ENCODE results near the gene SRPK2. TPM values are rescaled to one million over a fixed set of nuclear protein-coding genes. Genes with fewer than 3 reads are reported as not detected.
A peak's percentile ranks its signal among the peaks of the same experiment; 100 is the strongest.

The SRPK2 gene
- total RNA-seq, 1 experiment from 2014 or later, result 54.4 TPM

DNA sequence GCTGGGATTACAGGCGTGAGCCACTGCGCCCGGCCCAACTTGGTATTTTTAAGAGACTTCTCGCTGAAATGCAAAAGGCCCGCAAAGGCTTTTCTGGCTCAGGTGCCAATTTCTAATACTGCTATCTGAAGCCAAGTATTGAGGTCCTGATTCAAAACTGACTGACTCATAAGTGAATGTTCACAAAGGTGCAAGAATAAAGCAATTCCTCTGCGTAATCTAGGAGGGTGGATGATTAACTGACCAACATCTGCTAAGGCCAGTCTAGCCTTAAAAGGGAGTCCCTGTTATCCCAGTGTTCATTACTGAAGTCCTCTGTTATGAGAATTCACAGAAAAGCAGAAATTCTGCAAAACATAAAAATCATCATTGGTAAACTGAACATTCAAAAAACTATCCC lies 111.4 kb downstream of the SRPK2 start:
- no TSS peak for BruUV-seq (replicated peaks)
- Mint-ChIP-seq H3K4me3 (ENCODE audit: unreplicated experiment) (no peak overlapping the region), H3K9me3 (ENCODE audit: unreplicated experiment) (no peaks in the 10 kb centered on the region), H3K27me3 (ENCODE audit: insufficient read depth, unreplicated experiment) (no peaks in the 10 kb centered on the region), H3K4me1 (ENCODE audit: insufficient read depth, unreplicated experiment) (peaks cover 13% of the 10 kb centered on the region), H3K36me3 (ENCODE audit: insufficient read depth, unreplicated experiment) (peaks cover 4% of the 10 kb centered on the region), H3K27ac (ENCODE audit: low read depth, unreplicated experiment) (peak overlapping the region; percentile 83)
- peak; percentile 79 for DNase-seq (ENCODE audit: unreplicated experiment)
- TF ChIP-seq, protein P1, sequence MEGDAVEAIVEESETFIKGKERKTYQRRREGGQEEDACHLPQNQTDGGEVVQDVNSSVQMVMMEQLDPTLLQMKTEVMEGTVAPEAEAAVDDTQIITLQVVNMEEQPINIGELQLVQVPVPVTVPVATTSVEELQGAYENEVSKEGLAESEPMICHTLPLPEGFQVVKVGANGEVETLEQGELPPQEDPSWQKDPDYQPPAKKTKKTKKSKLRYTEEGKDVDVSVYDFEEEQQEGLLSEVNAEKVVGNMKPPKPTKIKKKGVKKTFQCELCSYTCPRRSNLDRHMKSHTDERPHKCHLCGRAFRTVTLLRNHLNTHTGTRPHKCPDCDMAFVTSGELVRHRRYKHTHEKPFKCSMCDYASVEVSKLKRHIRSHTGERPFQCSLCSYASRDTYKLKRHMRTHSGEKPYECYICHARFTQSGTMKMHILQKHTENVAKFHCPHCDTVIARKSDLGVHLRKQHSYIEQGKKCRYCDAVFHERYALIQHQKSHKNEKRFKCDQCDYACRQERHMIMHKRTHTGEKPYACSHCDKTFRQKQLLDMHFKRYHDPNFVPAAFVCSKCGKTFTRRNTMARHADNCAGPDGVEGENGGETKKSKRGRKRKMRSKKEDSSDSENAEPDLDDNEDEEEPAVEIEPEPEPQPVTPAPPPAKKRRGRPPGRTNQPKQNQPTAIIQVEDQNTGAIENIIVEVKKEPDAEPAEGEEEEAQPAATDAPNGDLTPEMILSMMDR (IDR thresholded peaks at IDR 0.05; ENCODE audit: unreplicated experiment), result no peak
- intact Hi-C loops (cut with micrococcal nuclease), result no loop called here
- CTCF ChIA-PET, result no interaction called here
- POLR2A ChIA-PET, result interaction anchor here (1.4 kb wide), 1 partner anchor 9 kb away, joined by 7 read pairs; no protein-coding TSS in a partner anchor

DNA sequence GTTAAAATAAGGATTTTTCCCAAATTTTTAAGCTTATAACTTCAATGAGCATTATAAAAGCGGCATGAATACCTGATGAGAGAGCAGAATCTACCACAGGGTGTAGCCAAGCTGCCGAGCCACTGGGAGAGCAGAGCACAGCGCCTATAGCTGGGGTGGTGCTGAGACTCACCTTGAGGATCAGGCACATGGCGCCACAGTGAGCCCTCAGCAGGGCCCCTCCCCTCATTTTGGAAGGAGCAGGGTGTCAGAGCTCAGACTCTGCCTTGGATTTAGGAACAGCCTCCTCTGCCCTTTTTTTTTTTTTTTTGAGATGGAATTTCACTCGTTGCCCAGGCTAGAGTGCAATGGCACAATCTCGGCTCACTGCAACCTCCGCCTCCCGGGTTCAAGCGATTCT lies 118.6 kb downstream of the SRPK2 start:
- peaks cover 14% of the 10 kb centered on the region for H3K4me1 Mint-ChIP-seq (ENCODE audit: insufficient read depth, unreplicated experiment)
- CTCF ChIA-PET, result interaction anchor here (0.6 to 0.8 kb wide), 3 partner anchors 96 to 210 kb away, joined by 3 read pairs; no protein-coding TSS in a partner anchor
- POLR2A ChIA-PET, result interaction anchor here (0.7 to 4.8 kb wide), 14 partner anchors 9 to 151 kb away, joined by 3 to 45 read pairs (median 4); no protein-coding TSS in a partner anchor

DNA sequence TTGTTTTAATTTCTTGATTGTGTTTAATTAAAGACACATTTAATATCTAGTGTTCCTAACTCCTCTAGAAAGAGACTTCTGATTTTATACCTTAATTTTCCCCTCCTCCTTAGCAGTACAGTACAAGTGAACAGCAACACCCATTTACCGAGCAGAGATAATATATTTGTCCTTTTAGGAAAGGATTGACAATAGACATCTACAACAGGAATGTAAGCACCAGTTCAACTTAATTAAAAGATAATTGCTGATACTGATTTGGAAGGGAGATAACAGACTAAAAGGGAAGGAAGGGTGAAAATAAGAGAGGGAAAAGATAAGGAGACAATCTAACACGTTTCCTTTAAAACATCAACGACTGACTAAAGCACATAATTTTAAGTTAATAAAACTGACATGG lies 119.3 kb downstream of the SRPK2 start:
- H3K4me3 Mint-ChIP-seq (ENCODE audit: unreplicated experiment), result peak overlapping the region; percentile 85
- no peaks in the 10 kb centered on the region for H3K9me3 Mint-ChIP-seq (ENCODE audit: unreplicated experiment)
- H3K27me3 Mint-ChIP-seq (ENCODE audit: insufficient read depth, unreplicated experiment), result no peaks in the 10 kb centered on the region
- intact Hi-C loops (cut with micrococcal nuclease), result loop anchor here (5.0 kb wide), 2 partner anchors 42 to 117 kb away; no protein-coding TSS in a partner anchor
- CTCF ChIA-PET, result interaction anchor here (1.0 kb wide), 1 partner anchor 35 kb away, joined by 3 read pairs; no protein-coding TSS in a partner anchor
- POLR2A ChIA-PET, result interaction anchor here (0.7 to 4.8 kb wide), 25 partner anchors 8 to 256 kb away, joined by 3 to 45 read pairs (median 4); partner anchors contain the start of gene KMT2E
- TSS peak; percentile 66 for BruUV-seq (replicated peaks)
- H3K27ac Mint-ChIP-seq (ENCODE audit: low read depth, unreplicated experiment), result peak overlapping the region; percentile 98
- TF ChIP-seq, protein P1 (IDR thresholded peaks at IDR 0.05; ENCODE audit: unreplicated experiment), result no peak
- H3K4me1 Mint-ChIP-seq (ENCODE audit: insufficient read depth, unreplicated experiment), result peaks cover 21% of the 10 kb centered on the region
- no peaks in the 10 kb centered on the region for H3K36me3 Mint-ChIP-seq (ENCODE audit: insufficient read depth, unreplicated experiment)
- no peak for DNase-seq (ENCODE audit: unreplicated experiment)

More for the DNA sequence above, 118.6 kb downstream of the SRPK2 start:
- Mint-ChIP-seq H3K27me3 (ENCODE audit: insufficient read depth, unreplicated experiment) (no peaks in the 10 kb centered on the region), H3K9me3 (ENCODE audit: unreplicated experiment) (no peaks in the 10 kb centered on the region), H3K27ac (ENCODE audit: low read depth, unreplicated experiment) (peak overlapping the region; percentile 98), H3K36me3 (ENCODE audit: insufficient read depth, unreplicated experiment) (no peaks in the 10 kb centered on the region), H3K4me3 (ENCODE audit: unreplicated experiment) (peak overlapping the region; percentile 25)
- TF ChIP-seq, protein P1 (IDR thresholded peaks at IDR 0.05; ENCODE audit: unreplicated experiment), result no peak
- no TSS peak for BruUV-seq (replicated peaks)
- intact Hi-C loops (cut with micrococcal nuclease), result no loop called here
- no peak for DNase-seq (ENCODE audit: unreplicated experiment)

DNA sequence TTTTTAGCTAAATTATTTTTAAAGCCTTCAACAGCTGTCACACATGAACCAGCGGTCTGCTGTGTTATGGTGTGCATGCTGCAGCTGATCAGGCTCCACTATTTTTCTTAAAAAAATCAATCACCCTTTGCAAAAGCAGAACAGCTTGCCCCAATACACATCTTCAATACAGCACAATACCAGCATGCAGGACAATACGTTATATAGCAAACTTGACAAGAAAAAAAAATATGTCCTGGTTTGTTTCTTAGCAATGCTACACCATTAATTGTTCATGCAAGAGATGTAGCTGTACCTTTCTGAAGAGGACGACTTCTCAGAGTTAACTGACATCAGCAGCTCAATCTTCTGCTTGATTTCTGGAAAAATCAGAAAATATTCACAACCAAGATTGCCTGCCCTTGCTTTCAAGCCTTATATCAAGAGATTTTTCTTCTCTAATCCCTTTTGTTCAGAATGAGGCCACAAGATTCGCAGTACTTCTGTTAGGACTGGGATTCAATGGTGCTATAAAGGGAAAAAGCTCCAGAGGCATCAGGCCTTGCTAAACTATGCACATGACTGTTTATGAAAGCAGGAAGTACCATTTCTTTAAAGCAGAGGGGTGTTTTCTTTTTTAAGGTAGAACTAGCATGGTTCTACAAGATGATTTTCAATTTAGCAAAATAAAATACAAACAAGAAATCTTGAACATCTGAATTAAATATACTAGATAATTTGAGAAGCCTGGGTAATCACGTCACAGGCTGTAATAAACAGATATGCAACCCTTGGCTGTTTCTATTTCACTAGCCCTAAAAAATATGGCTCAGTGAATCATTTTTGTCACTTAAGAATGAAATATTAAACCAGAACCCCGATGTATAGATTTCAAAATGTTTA lies 120.0 kb downstream of the SRPK2 start:
- peaks cover 26% of the 10 kb centered on the region for H3K4me1 Mint-ChIP-seq (ENCODE audit: insufficient read depth, unreplicated experiment)
- peak overlapping the region; percentile 85 for H3K4me3 Mint-ChIP-seq (ENCODE audit: unreplicated experiment)
- H3K27me3 Mint-ChIP-seq (ENCODE audit: insufficient read depth, unreplicated experiment), result no peaks in the 10 kb centered on the region
- DNase-seq (ENCODE audit: unreplicated experiment), result peak; percentile 63
- H3K36me3 Mint-ChIP-seq (ENCODE audit: insufficient read depth, unreplicated experiment), result no peaks in the 10 kb centered on the region
- peak overlapping the region; percentile 98 for H3K27ac Mint-ChIP-seq (ENCODE audit: low read depth, unreplicated experiment)
- TF ChIP-seq, protein P1 (IDR thresholded peaks at IDR 0.05; ENCODE audit: unreplicated experiment), result no peak
- no peaks in the 10 kb centered on the region for H3K9me3 Mint-ChIP-seq (ENCODE audit: unreplicated experiment)
- BruUV-seq (replicated peaks), result TSS peak; percentile 84
- POLR2A ChIA-PET, result interaction anchor here (0.6 to 4.8 kb wide), 36 partner anchors 8 to 258 kb away, joined by 3 to 45 read pairs (median 4); partner anchors contain the start of genes KMT2E and SRPK2
- CTCF ChIA-PET, result interaction anchor here (0.6 to 1.2 kb wide), 8 partner anchors 18 to 151 kb away, joined by 3 to 5 read pairs (median 3); no protein-coding TSS in a partner anchor
- intact Hi-C loops (cut with micrococcal nuclease), result loop anchor here (5.0 kb wide), 2 partner anchors 41 to 116 kb away; no protein-coding TSS in a partner anchor

Data from MCF 10A (cell line).